HG03060 (cell line): ENCODE measurements around the gene UBE2A.
A peak's percentile ranks its signal among the peaks of the same experiment; 100 is the strongest.

Experiments used
- ATAC-seq: cut with Tn5 transposase; IDR thresholded peaks from one replicate; pipeline ENCODE4 v1.9.1; 2021; ENCODE audit warnings: low read depth, moderate number of reproducible peaks; ENCODE audit not compliant: unreplicated experiment

UBE2A gene

GRCh38 chrX:119574394-119575266 is at the start of gene UBE2A:
Gene UBE2A, plus strand, starts transcription at chrX:119574563. Its CDS starts 149 bp downstream, at chrX:119574712.
- ATAC-seq, result peak; percentile 50

- ATAC-seq, result no peak
Observed at GRCh38 chrX:119529345-119530276, 44.8 kb upstream of the UBE2A start.

GRCh38 chrX:119537487-119537886 is 36.9 kb upstream of the UBE2A start:
- no peak for ATAC-seq

- ATAC-seq, result no peak
Observed at GRCh38 chrX:119539872-119540271, 34.5 kb upstream of the UBE2A start.

- no peak for ATAC-seq
Observed at GRCh38 chrX:119541188-119541587, 33.2 kb upstream of the UBE2A start.

- no peak for ATAC-seq
Observed at GRCh38 chrX:119549327-119550016, 24.9 kb upstream of the UBE2A start.

GRCh38 chrX:119552508-119552907 is 21.9 kb upstream of the UBE2A start:
- ATAC-seq, result no peak

- ATAC-seq, result peak; percentile 91
Observed at GRCh38 chrX:119565107-119565663, 9.2 kb upstream of the UBE2A start, which contains the start of gene STEEP1. Gene STEEP1, minus strand, starts transcription at chrX:119565409. Its CDS starts 54 bp downstream, at chrX:119565355.

GRCh38 chrX:119570351-119570835 is 4.0 kb upstream of the UBE2A start:
- ATAC-seq, result no peak

- ATAC-seq, result no peak
Observed at GRCh38 chrX:119573222-119573621, 1.1 kb upstream of the UBE2A start.

- ATAC-seq, result peak; percentile 67
Observed at GRCh38 chrX:119573840-119574393, 446 bp upstream of the UBE2A start.

- ATAC-seq, result no peak
Observed at GRCh38 chrX:119579414-119579813, 5.1 kb downstream of the UBE2A start.

- ATAC-seq, result no peak
Observed at GRCh38 chrX:119583431-119584059, 9.2 kb downstream of the UBE2A start.

GRCh38 chrX:119589810-119590209 is 15.4 kb downstream of the UBE2A start:
- no peak for ATAC-seq

GRCh38 chrX:119602701-119603255 is 28.4 kb downstream of the UBE2A start:
- ATAC-seq, result no peak

GRCh38 chrX:119604766-119605463 is 30.6 kb downstream of the UBE2A start:
- ATAC-seq, result no peak

GRCh38 chrX:119605464-119606279 is 31.3 kb downstream of the UBE2A start:
- no peak for ATAC-seq
